Hepatic stellate cell (primary cell): Measurements from ENCODE around the gene HLA-F.

Experiments used
- DNase-seq: peaks from one replicate; pipeline ENCODE4 v3.0.0; 2011; ENCODE audit warnings: low spot score

Gene HLA-F

GRCh38 chr6:29744621-29745020, 21.4 kb downstream of the HLA-F start:
- DNase-seq = no peak

GRCh38 chr6:29745386-29745785, 22.2 kb downstream of the HLA-F start:
- no peak for DNase-seq

- DNase-seq = no peak
These were observed 22.7 kb downstream of the HLA-F start for GRCh38 chr6:29745855-29746449.

- no peak for DNase-seq
These were observed 23.8 kb downstream of the HLA-F start for GRCh38 chr6:29746846-29747687.

DNA sequence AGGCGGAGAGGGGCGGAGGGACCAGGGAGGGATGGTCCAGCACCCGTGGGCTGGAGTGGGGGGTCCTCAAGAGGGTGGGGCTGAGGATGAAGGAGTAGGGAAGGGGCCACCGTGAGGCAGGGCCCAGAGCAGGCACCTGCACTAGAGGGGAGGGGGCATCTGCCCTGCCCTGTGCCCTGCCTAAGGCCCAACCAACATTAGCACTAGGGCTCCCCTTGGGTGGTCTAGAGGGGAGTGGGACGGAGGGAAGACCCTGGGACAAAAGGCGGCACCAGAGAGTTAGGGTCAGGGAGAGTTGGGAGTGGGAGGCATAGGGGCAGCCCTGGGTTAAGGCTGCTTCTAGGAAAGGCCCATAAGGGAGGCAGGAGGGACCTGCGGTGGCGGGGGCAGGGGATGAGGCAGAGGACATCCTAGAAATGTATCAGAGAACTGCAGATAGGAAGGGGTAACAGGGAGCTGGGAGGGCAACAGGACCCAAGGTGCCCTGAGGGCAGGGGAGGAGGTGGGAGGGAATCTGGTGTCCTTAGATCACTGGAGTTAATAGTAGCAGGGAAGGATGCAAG, 24.5 kb downstream of the HLA-F start:
- peak; percentile 29 for DNase-seq

DNA sequence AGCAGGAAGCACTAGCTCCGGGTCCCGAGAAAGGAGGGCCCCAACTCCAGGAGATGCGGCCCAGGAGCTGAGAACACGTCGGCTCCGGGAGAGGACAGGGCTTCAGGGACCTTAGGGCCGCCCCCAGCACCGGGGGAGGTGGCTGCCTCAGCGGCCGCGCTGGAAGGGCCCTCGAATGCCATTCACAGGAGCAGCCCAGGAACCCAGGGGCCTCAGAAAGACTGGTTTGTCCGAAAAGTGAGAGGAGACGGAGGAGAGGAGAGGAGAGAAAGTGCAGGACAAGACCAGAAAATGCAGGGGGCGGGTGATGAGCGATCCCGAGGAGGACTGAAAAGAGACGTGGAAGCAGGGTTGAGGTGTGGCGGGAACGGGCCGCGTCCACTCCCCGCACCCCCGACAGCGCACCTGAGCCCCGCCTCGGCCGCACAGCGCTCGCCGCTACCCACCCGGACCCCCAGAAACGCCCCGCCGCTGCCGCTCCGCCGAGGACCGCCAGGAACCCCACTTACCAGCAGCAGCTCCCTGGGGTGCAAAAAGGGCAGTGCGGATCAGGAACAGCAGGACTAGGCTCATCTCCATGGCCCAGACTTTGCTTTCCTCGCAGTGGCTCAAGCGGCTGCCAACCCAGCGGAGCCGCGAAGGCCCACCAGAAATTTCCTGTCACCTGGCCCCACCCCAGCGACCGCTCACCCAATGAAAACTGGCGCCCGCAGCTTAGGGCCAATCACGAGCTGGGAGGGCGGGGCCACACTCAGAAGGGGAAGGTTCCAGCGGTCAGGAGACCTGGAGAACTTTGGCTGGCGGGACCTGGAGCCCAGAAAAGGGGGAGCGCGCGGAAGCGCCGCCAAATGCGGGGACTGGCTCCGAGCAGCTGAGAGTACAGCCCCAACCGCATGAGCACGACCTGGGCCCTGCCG, 25.4 kb downstream of the HLA-F start:
- DNase-seq = peak; percentile 99

- no peak for DNase-seq
These were observed 26.1 kb downstream of the HLA-F start for GRCh38 chr6:29749308-29749662.

DNA sequence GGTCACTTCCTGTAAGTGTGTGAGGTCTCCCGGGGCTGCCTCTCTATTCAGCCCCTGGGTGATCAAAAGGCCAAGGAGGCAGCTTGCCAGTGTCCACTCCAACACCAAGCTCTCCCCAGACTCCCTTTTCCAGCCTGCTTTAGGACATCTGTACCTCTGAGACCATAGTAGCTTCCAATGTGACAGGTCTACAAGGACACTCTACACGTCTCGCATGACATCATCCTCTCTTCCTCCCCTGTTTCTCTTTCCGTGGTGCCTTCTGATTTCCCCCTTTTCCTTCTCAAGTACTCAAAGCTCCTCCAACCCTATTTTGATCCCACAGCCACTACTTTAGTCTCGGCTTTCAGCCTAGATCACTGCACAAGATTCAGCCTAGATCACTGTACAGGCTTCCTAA, 26.4 kb downstream of the HLA-F start:
- no peak for DNase-seq

- DNase-seq = no peak
These were observed 27.5 kb downstream of the HLA-F start for GRCh38 chr6:29750709-29751108.

DNA sequence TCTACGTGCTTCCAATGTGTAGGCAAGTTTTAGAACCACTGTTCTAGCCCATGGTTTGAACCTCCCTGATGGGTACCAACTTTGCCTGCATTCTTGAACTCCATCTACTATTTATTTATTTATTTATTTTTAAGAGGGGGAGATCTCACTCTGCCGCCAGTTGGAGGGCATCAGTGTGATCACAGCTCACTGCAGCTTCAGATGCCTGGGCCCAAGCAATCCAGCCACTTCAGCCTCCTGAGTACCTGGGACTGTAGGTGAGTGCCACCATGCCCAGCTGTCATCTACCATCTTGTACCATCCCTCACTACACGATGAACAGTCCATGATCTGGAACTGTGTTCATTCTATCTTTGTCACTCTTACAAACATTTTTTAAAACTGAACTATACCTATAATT, 28.2 kb downstream of the HLA-F start:
- DNase-seq = no peak

- DNase-seq = peak; percentile 91
These were observed 29.4 kb downstream of the HLA-F start for GRCh38 chr6:29752451-29753308.

DNA sequence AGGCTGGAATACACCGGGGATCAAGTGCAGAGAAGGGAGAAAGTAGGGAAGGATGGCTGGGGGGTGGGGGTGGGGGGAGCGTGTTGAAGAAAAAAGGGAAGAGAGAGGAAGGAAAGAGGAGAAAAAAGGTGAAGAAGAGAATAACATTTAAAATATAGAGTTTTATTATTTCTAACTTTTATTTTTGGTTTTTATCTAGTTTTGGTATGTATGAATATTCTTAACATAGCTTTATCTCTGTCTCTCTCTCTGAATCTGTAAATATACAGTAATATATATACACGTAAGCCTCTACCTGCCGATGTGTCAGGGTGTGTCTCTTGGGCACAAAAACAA, 30.0 kb downstream of the HLA-F start:
- no peak for DNase-seq

DNA sequence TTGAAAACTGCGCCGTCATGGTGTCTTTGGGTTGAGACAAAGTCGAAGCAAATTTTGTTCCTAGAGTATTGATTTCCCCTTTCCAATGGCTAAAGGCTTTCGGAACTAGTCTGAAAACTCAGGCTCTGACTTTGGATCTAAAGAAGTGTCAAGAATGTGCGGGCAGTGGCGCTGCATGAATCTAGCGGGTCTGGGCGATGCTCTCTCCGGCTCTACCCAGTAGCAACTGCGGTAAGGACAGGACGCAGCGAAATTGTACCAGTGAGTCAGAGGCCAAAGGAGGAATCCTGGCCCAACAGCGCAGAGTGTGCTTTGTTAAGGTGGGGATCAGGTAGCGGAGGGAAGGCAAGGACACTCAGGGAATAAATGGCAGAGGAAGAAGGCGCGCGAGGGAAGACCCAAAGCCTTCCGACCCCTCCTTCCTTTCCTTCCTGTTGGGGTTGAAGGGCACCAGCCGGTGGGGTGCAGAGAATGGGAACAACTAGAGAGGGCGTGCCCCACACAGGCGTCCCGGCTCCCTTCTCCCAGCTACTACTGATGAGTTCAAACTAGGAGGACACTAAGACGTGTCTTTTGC, 32.1 kb downstream of the HLA-F start:
- no peak for DNase-seq

- no peak for DNase-seq
These were observed 34.0 kb downstream of the HLA-F start for GRCh38 chr6:29757282-29757681.

DNA sequence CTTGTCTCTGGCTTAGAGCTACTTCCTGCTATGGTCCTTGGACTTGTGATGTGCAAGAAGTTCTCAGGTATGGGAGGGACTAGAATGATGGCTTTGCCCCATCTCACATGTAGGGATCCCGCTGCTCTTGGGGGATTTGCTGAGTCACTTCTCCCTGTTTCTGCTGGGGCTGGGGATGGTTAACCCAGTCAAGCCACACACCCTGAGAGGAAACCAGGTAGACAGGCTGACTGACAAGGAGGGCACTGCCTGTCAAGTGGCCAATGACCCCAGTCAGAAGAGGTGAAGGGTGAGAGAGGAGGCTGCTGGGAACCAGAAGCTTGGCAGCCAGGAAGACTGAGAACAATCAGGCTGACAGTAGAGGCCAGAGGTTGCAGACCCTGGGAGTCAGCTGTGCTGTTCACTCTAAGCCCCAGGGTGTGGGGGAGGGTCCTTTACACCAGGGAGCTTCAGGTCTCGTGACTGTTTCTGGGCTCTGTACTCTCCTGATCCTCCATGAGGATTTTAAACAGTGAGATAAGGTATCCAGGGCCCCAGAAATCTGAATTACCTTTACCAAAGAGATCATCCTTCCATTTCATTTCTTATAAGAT, 34.6 kb downstream of the HLA-F start:
- DNase-seq = no peak

GRCh38 chr6:29758761-29759160, 35.5 kb downstream of the HLA-F start:
- no peak for DNase-seq

DNA sequence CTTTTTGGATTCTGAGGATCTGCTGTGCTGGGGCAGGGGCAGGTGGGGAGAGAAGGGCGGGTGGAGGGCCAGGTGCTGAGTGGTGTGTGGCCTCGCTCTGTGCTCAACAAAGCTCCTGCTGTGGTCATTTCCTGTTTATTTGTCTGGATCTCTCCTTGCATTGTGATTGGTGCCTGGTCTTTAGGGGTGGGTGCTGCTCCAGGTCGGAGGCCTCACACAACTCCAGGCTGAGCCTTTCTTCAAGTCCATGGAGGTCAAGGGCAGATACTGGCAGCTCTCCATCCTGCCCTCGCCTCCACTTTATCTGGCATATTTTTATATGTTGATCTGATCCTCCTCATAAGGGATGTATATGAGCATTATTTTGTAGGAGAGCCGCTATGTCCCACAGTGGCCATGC, 36.2 kb downstream of the HLA-F start:
- no peak for DNase-seq

DNA sequence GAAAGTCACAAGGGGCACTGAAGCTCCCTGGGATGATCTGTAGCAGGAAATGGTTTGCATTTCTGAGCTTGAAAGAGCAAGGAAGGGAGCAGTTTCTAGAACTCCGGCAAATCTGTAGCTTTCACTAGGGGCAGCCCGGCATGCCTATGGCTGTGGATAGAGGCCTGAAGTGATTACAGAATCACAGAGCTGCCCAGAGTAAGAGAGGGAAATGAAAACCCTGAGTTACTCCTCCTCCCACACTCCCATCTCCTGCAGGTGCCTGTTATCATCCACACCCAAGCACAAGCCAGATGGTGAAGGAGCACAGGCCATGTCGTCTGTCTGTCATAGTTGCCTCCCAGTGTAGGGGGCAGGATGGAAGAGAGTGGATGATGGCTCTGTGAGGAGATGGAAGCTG, 37.1 kb downstream of the HLA-F start:
- DNase-seq = no peak

- no peak for DNase-seq
These were observed 38.8 kb downstream of the HLA-F start for GRCh38 chr6:29762051-29762450.

DNA sequence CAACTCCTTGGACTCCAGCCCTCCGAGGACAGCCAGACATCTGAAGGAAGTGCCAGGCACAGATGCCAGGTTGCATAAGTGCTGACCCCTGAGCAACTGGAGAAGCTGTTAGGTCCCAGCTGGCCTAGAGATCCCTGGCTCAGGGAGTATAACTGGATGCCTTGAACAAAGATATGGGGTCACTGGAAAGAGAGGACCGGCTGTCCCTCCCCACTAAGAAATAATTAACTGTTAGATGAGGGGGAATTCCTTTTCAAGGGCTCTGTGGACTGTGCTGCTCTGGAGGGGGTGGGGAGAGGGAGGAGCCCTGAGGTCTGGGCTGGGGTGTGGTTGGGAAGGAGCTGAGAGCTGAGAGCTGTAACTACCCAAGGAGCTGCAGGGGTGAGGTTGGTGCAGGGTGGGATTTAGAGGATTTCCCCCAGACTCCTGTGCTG, 39.6 kb downstream of the HLA-F start:
- no peak for DNase-seq
